Activated B cell treated with CpG ODN at 0.5 μM for 24 hours (primary cell): ENCODE results near the gene ASCC1. TPM values are rescaled to one million over a fixed set of nuclear protein-coding genes. Genes with fewer than 3 reads are reported as not detected.

Experiments used
- ATAC-seq: fragments of 200-7000 bp; cut with Tn5 transposase; one replicate; pipeline ENCODE4 v1.10.0; 2021; ENCODE audit warnings: low read depth, mild to moderate bottlenecking, moderate library complexity
- CTCF ChIA-PET: fragments of 350-600 bp; sonication (Branson Sonifier 250); formaldehyde crosslinking; loops from one replicate; lab custom pipeline; 2021; ENCODE audit warnings: antibody characterized with exemption; lab: Charles Lee
- POLR2A ChIA-PET: fragments of 350-600 bp; sonication (Branson Sonifier 250); formaldehyde crosslinking; loops from one replicate; lab custom pipeline; 2021; ENCODE audit warnings: antibody characterized with exemption; lab: Charles Lee
- DNase-seq: peaks from one replicate; pipeline ENCODE4 v3.0.0; 2022
- H3K27ac Mint-ChIP-seq: one replicate; pipeline ENCODE4 v1.8.0; 2020; ENCODE audit warnings: mixed read lengths
- H3K27me3 Mint-ChIP-seq: one replicate; pipeline ENCODE4 v1.8.0; 2021; ENCODE audit warnings: mixed read lengths
- H3K36me3 Mint-ChIP-seq: one replicate; pipeline ENCODE4 v1.8.0; 2021; ENCODE audit warnings: low read depth, mixed read lengths
- H3K4me1 Mint-ChIP-seq: one replicate; pipeline ENCODE4 v1.8.0; 2021; ENCODE audit warnings: mixed read lengths
- H3K4me3 Mint-ChIP-seq: one replicate; pipeline ENCODE4 v1.8.0; 2020; ENCODE audit warnings: mild to moderate bottlenecking, mixed read lengths
- H3K9me3 Mint-ChIP-seq: one replicate; pipeline ENCODE4 v1.8.0; 2020; ENCODE audit warnings: mixed read lengths
- CTCF ChIP-seq: fragments of 200-600 bp; IDR thresholded peaks from one replicate; pipeline ENCODE4 v1.8.0; 2022; ENCODE audit warnings: antibody characterized with exemption, mild to moderate bottlenecking
- intact Hi-C: fragments of 100-400 bp; cut with micrococcal nuclease; formaldehyde crosslinking; loops from one replicate; pipeline ENCODE4 v1.15.1; 2024
- total RNA-seq: library from RNA; stranded (reverse); gene quantifications from 2 replicates; pipeline ENCODE4 v1.2.3, GENCODE V29; 2022

ASCC1 gene
- total RNA-seq, 1 donor from 2014 or later, result 42.6 TPM

DNA sequence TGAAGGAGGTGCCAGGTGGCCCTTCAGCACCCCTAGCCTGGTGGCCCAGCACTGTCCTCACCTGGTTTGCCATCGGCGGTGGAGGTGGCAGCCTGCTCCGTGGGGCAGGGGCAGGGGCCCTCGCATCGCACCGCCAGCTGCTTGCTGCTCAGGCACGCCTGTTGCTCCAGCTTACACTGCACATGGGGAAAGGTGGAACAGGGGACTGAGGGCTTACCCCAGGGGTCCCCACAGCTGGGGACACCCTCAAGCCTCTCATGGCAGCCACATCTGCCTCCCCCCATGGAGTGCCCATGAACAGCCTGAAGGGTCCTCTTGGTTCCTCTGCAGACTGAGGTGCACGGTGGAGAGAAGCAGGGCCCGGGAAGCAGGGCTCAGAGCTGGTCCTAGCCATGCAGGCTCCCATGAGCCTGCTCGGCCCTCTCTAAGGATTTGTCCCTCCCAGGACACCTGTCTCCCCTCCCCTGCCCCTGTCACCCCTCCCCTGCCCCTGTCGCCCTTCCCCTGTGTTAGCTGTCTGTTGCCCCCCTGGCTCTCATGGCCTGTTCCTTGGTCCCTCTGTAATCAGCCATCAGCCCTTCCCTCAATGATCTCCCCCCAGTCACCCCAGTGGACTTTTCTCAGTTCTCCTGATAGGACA, 147.8 kb downstream of the ASCC1 start:
- no peak for DNase-seq
- intact Hi-C loops, result no loop called here
- H3K9me3 Mint-ChIP-seq, result no peaks in the 10 kb centered on the region
- no peak for ATAC-seq
- H3K27ac Mint-ChIP-seq, result no peak overlapping the region
- ChIA-PET POLR2A (no interaction called here), CTCF (interaction anchor here (0.5 to 0.9 kb wide), 2 partner anchors 20 to 158 kb away, joined by 3 to 6 read pairs; no protein-coding TSS in a partner anchor)
- TF ChIP-seq CTCF, result no peak
- H3K4me3 Mint-ChIP-seq, result no peak overlapping the region
- H3K27me3 Mint-ChIP-seq, result no peaks in the 10 kb centered on the region
- peaks cover 73% of the 10 kb centered on the region for H3K36me3 Mint-ChIP-seq
- H3K4me1 Mint-ChIP-seq, result no peaks in the 10 kb centered on the region

DNA sequence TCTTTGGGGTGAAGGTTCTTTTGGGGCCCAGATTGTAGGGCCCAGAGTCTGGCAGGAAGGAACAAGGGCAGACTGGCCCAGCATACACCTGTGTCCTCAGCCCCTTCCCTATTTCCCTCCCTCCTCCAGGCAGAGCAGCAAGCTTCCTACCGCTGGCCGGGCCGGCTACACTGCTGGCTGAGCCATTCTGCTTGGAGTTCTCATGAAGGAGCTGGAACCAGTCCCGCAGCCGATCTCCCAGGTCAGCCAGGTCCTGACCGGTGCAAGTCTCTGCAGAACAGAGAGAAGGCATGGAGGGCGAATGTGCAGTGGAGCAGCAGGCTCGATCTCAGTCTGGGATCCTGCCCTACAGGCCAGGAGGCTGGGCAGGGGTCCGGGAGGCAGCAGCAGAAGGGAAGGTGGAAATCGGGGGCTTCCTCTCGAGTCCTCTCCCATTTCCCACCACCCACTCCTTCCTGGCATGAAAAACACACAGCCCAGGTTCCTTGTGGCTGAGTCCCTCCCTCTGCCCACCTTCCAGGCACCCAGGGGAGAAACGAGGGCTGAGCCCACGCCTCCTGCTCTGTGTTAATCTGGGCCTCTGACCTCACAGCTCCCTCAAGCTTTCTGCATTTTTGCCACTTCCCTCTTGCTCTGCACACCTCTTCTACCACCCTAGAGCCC, 148.5 kb downstream of the ASCC1 start:
- no peaks in the 10 kb centered on the region for H3K4me1 Mint-ChIP-seq
- H3K4me3 Mint-ChIP-seq, result no peak overlapping the region
- TF ChIP-seq CTCF, result no peak
- DNase-seq (no peak), ATAC-seq (no peak)
- ChIA-PET CTCF (interaction anchor here (0.9 to 1.6 kb wide), 2 partner anchors 19 kb away, joined by 3 to 5 read pairs; no protein-coding TSS in a partner anchor), POLR2A (interaction anchor here (1.4 kb wide), 1 partner anchor 20 kb away, joined by 3 read pairs; the partner anchor contains the start of gene SPOCK2)
- no peaks in the 10 kb centered on the region for H3K27me3 Mint-ChIP-seq
- H3K9me3 Mint-ChIP-seq, result no peaks in the 10 kb centered on the region
- H3K27ac Mint-ChIP-seq, result no peak overlapping the region
- peaks cover 75% of the 10 kb centered on the region for H3K36me3 Mint-ChIP-seq
- intact Hi-C loops, result no loop called here

DNA sequence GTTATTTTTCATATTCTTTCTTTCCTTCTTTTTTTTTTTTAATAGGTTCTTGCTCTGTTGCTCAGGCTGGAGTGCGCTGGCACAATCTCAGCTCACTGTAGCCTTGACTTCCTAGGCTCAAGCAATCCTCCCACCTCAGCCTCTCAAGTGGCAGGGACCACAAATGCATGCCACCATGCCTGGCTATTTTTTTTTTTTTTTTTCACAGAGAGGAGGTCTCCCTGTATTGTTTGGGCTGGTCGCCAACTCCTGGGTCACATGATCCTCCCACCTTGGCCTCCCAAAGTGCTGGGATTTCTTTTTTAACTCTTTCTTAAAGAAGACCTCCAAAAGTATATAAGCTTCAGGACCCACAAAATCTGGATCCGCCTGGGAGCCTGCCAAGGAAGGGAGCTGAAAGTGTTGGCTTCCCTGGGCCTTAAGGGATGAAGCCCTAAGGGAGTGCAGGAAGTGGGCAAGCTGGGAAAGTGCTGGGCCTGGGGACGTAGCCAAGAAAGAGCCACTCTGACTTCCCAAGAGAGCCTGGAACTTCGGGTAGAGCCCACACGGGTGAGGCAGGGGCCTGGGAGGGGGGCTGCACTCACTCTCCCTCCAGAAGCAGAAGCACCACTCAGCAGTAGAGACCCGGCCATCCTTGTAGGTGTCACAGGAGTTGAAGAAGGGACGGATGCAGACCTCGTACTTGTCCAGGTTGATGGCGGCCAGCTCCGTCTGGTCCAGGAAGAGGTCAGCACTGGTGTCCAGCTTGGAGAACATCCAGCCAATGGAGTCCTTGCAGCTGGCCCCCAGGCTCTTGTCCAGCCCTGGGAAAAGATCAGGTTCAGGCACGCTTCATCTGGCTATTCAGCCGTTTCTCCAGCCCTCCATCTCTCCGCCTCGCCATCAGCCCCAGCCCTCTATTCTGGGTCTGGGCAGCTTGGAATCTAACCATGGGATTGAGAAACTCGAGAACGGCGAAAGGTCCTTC, 149.5 kb downstream of the ASCC1 start:
- intact Hi-C loops, result no loop called here
- no peak for ATAC-seq
- Mint-ChIP-seq H3K4me3 (no peak overlapping the region), H3K9me3 (no peaks in the 10 kb centered on the region), H3K27me3 (no peaks in the 10 kb centered on the region), H3K4me1 (peaks cover 2% of the 10 kb centered on the region), H3K36me3 (peaks cover 74% of the 10 kb centered on the region), H3K27ac (no peak overlapping the region)
- POLR2A ChIA-PET, result interaction anchor here (1.4 kb wide), 1 partner anchor 21 kb away, joined by 3 read pairs; the partner anchor contains the start of gene SPOCK2
- CTCF ChIA-PET, result interaction anchor here (1.6 kb wide), 1 partner anchor 18 kb away, joined by 5 read pairs; no protein-coding TSS in a partner anchor
- no peak for DNase-seq
- no peak for TF ChIP-seq CTCF

DNA sequence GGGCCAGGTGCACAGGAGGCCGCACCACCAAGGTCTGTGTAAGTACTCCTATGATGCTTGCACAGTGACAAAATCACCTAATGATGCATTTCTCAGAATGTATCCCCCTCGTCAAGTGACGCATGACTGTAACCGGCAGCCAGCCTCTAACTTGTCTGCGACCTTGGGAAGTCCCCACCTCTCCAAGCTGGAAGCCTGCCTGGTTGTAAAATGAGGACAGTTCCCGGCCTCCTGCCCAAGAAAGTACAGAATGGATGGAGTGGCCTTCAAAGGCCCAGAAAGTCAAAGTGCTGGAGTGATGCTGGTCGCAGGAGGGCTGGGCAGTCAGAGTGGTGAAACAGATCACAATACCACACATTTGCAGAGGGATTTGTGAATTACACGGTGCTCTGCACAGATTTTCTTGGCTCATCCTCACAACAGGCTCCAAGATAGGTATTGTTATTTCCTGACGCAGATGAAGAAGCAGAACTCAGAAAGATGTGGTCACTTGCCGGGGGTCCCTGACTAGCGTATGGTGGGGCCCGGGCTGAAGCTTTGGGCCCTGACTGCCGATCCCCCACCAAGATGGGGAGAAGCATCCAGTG, 150.5 kb downstream of the ASCC1 start:
- H3K4me3 Mint-ChIP-seq, result no peak overlapping the region
- no peak overlapping the region for H3K27ac Mint-ChIP-seq
- peaks cover 2% of the 10 kb centered on the region for H3K4me1 Mint-ChIP-seq
- ATAC-seq, result no peak
- no peaks in the 10 kb centered on the region for H3K27me3 Mint-ChIP-seq
- ChIA-PET POLR2A (no interaction called here), CTCF (interaction anchor here (1.6 kb wide), 1 partner anchor 17 kb away, joined by 5 read pairs; no protein-coding TSS in a partner anchor)
- DNase-seq, result no peak
- no peak for TF ChIP-seq CTCF
- intact Hi-C loops, result no loop called here
- H3K36me3 Mint-ChIP-seq, result peaks cover 67% of the 10 kb centered on the region
- H3K9me3 Mint-ChIP-seq, result no peaks in the 10 kb centered on the region
